ENCODE results near the gene IRF2BPL. TPM values are rescaled to one million over a fixed set of nuclear protein-coding genes. Genes with fewer than 3 reads are reported as not detected.

The IRF2BPL gene
- total RNA-seq, 2 experiments from 2014 or later, result 36.2 to 37.7 TPM

- intact Hi-C loops (cut with micrococcal nuclease), result loop anchor here (5.0 kb wide), 1 partner anchor 174 kb away; no protein-coding TSS in a partner anchor
Measured at GRCh38 chr14:77051116-77051515, 22.6 kb upstream of the IRF2BPL start.

GRCh38 chr14:77046721-77047120 is 18.2 kb upstream of the IRF2BPL start:
- no peaks in the 10 kb centered on the region for H3K36me3 Mint-ChIP-seq (ENCODE audit: low read depth)

More at GRCh38 chr14:77051116-77051515, 22.6 kb upstream of the IRF2BPL start:
- Mint-ChIP-seq H3K27ac (no peak overlapping the region), H3K9me3 (no peaks in the 10 kb centered on the region), H3K4me3 (no peak overlapping the region), H3K27me3 (no peaks in the 10 kb centered on the region), H3K4me1 (ENCODE audit: low read depth) (peaks cover 24% of the 10 kb centered on the region), H3K36me3 (ENCODE audit: low read depth) (no peaks in the 10 kb centered on the region)
- ATAC-seq (no peak), DNase-seq (no peak)
- ChIA-PET CTCF (interaction anchor here (0.9 to 5.6 kb wide), 10 partner anchors 9 to 178 kb away, joined by 3 to 103 read pairs (median 4); no protein-coding TSS in a partner anchor), POLR2A (interaction anchor here (1.5 kb wide), 1 partner anchor 41 kb away, joined by 3 read pairs; no protein-coding TSS in a partner anchor)
- TF ChIP-seq CTCF (IDR thresholded peaks at IDR 0.05), result no peak

GRCh38 chr14:77045238-77046162 is 17.0 kb upstream of the IRF2BPL start:
- TF ChIP-seq CTCF (IDR thresholded peaks at IDR 0.05), result no peak
- H3K9me3 Mint-ChIP-seq, result no peaks in the 10 kb centered on the region
- CTCF ChIA-PET, result interaction anchor here (1.0 to 8.5 kb wide), 16 partner anchors 8 to 173 kb away, joined by 3 to 63 read pairs (median 6); partner anchors contain the start of gene IRF2BPL
- H3K4me1 Mint-ChIP-seq (ENCODE audit: low read depth), result peaks cover 48% of the 10 kb centered on the region
- no peaks in the 10 kb centered on the region for H3K36me3 Mint-ChIP-seq (ENCODE audit: low read depth)
- no peaks in the 10 kb centered on the region for H3K27me3 Mint-ChIP-seq
- H3K27ac Mint-ChIP-seq, result no peak overlapping the region
- ATAC-seq, result no peak
- no peak overlapping the region for H3K4me3 Mint-ChIP-seq
- intact Hi-C loops (cut with micrococcal nuclease), result no loop called here
- DNase-seq, result no peak
- POLR2A ChIA-PET, result interaction anchor here (1.2 to 1.9 kb wide), 3 partner anchors 18 to 91 kb away, joined by 3 to 5 read pairs (median 3); no protein-coding TSS in a partner anchor

More at GRCh38 chr14:77046721-77047120, 18.2 kb upstream of the IRF2BPL start:
- TF ChIP-seq CTCF (IDR thresholded peaks at IDR 0.05), result no peak
- ChIA-PET POLR2A (interaction anchor here (1.9 kb wide), 1 partner anchor 20 kb away, joined by 5 read pairs; no protein-coding TSS in a partner anchor), CTCF (interaction anchor here (1.3 to 8.5 kb wide), 9 partner anchors 21 to 174 kb away, joined by 3 to 63 read pairs (median 5); no protein-coding TSS in a partner anchor)
- H3K4me3 Mint-ChIP-seq, result no peak overlapping the region
- no peak overlapping the region for H3K27ac Mint-ChIP-seq
- DNase-seq, result no peak
- peaks cover 36% of the 10 kb centered on the region for H3K4me1 Mint-ChIP-seq (ENCODE audit: low read depth)
- no peak for ATAC-seq
- intact Hi-C loops (cut with micrococcal nuclease), result no loop called here
- no peaks in the 10 kb centered on the region for H3K27me3 Mint-ChIP-seq
- no peaks in the 10 kb centered on the region for H3K9me3 Mint-ChIP-seq

DNA sequence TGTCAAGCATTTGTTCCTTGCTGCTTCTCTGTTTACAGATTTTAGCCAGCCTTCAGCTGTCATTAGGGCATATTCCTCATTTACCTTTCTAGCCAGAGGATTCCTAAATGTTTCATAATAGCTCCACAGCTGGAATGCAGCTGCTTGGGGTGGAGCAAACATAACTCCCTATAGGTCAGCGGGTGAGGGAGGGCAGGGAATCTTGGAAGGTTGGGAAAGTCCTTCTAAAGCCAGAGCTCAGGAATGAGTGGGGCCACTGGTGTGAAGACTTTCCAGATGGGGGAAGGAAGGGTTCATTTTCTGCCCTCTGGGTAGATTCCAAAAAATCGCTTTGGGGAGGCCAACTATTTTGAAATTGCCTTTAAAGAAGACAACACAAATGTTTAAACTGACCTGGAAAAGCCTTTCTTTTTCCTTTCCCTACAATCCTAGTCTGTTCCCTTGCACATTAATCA is 16.3 kb upstream of the IRF2BPL start:
- ChIA-PET POLR2A (interaction anchor here (1.2 kb wide), 2 partner anchors 21 to 90 kb away, joined by 3 read pairs; no protein-coding TSS in a partner anchor), CTCF (interaction anchor here (0.9 to 8.5 kb wide), 16 partner anchors 9 to 260 kb away, joined by 3 to 63 read pairs (median 5); partner anchors contain the start of gene IRF2BPL)
- Mint-ChIP-seq H3K4me1 (ENCODE audit: low read depth) (peaks cover 49% of the 10 kb centered on the region), H3K36me3 (ENCODE audit: low read depth) (no peaks in the 10 kb centered on the region), H3K27me3 (no peaks in the 10 kb centered on the region), H3K9me3 (no peaks in the 10 kb centered on the region), H3K4me3 (no peak overlapping the region), H3K27ac (no peak overlapping the region)
- ATAC-seq, result no peak
- intact Hi-C loops (cut with micrococcal nuclease), result no loop called here
- TF ChIP-seq CTCF (IDR thresholded peaks at IDR 0.05), result no peak
- DNase-seq, result no peak
